HepG2 (cell line): ENCODE data around the gene LENEP. TPM values are rescaled to one million over a fixed set of nuclear protein-coding genes. Genes with fewer than 3 reads are reported as not detected.

ENCODE experiments used
- ATRX ChIP-seq: sonication (generic); formaldehyde crosslinking; IDR thresholded peaks from 2 replicates; pipeline ENCODE4 v1.4.0; 2020; ENCODE audit warnings: missing genetic modification reagents, borderline replicate concordance
- BCL6 ChIP-seq: IDR thresholded peaks from 2 replicates; pipeline ENCODE4 v1.6.1; 2016; ENCODE audit warnings: missing genetic modification reagents, missing compliant biosample characterization
- CBX1 ChIP-seq: IDR thresholded peaks from one replicate; pipeline ENCODE4 v1.6.1; 2016; ENCODE audit warnings: antibody characterized with exemption, low read depth
- EHMT2 ChIP-seq: fragments of 200-600 bp; sonication (generic); IDR thresholded peaks from 2 replicates; pipeline ENCODE4 v1.7.0; 2017; ENCODE audit warnings: antibody characterized with exemption, low read depth, low read length, borderline replicate concordance
- ETV5 ChIP-seq: IDR thresholded peaks from 2 replicates; pipeline ENCODE4 v1.6.1; 2018; ENCODE audit warnings: missing biosample characterization, missing genetic modification reagents, inconsistent platforms, borderline replicate concordance
- GATAD2A ChIP-seq: IDR thresholded peaks from 2 replicates; pipeline ENCODE4 v1.6.1; 2016
- GFI1 ChIP-seq: sonication (generic); formaldehyde crosslinking; IDR thresholded peaks from 2 replicates; pipeline ENCODE4 v1.5.0; 2020; ENCODE audit warnings: missing genetic modification reagents, mild to moderate bottlenecking, borderline replicate concordance
- MEIS2 ChIP-seq: sonication (generic); formaldehyde crosslinking; IDR thresholded peaks from 2 replicates; pipeline ENCODE4 v1.9.0; 2021; ENCODE audit warnings: mild to moderate bottlenecking, missing genetic modification reagents
- POLR2AphosphoS5 ChIP-seq: IDR thresholded peaks from 2 replicates; pipeline ENCODE4 v1.6.1; 2012; ENCODE audit warnings: low read depth, low read length
- REPIN1 ChIP-seq: sonication (generic); formaldehyde crosslinking; IDR thresholded peaks from 2 replicates; pipeline ENCODE4 v1.8.0; 2022; ENCODE audit warnings: missing genetic modification reagents, low read depth, mild to moderate bottlenecking, borderline replicate concordance
- SNAPC2 ChIP-seq: sonication (generic); formaldehyde crosslinking; IDR thresholded peaks from 2 replicates; pipeline ENCODE4 v1.8.1; 2022; ENCODE audit warnings: mild to moderate bottlenecking, missing genetic modification reagents
- ZBTB38 ChIP-seq: sonication (generic); formaldehyde crosslinking; IDR thresholded peaks from 2 replicates; pipeline ENCODE4 v1.5.1; 2020; ENCODE audit warnings: mild to moderate bottlenecking, missing genetic modification reagents
- ZBTB7B ChIP-seq: sonication (generic); formaldehyde crosslinking; IDR thresholded peaks from 2 replicates; pipeline ENCODE4 v1.4.0; 2020; ENCODE audit warnings: missing genetic modification reagents
- ZNF235 ChIP-seq: sonication (generic); formaldehyde crosslinking; IDR thresholded peaks from 2 replicates; pipeline ENCODE4 v1.8.1; 2023; ENCODE audit warnings: mild to moderate bottlenecking, missing genetic modification reagents, borderline replicate concordance
- ZNF557 ChIP-seq: sonication (generic); formaldehyde crosslinking; IDR thresholded peaks from 2 replicates; pipeline ENCODE4 v1.4.0; 2020; ENCODE audit warnings: missing genetic modification reagents
- ZNF563 ChIP-seq: sonication (generic); formaldehyde crosslinking; IDR thresholded peaks from 2 replicates; pipeline ENCODE4 v1.8.0; 2022; ENCODE audit warnings: mild to moderate bottlenecking, moderate library complexity, missing genetic modification reagents
- ZNF570 ChIP-seq: sonication (generic); formaldehyde crosslinking; IDR thresholded peaks from 2 replicates; pipeline ENCODE4 v1.4.0; 2020; ENCODE audit warnings: mild to moderate bottlenecking, missing genetic modification reagents, borderline replicate concordance
- ZNF772 ChIP-seq: sonication (generic); formaldehyde crosslinking; IDR thresholded peaks from 2 replicates; pipeline ENCODE4 v1.5.0; 2020; ENCODE audit warnings: mild to moderate bottlenecking, missing genetic modification reagents
- ZNF83 ChIP-seq: sonication (generic); formaldehyde crosslinking; IDR thresholded peaks from 2 replicates; pipeline ENCODE4 v1.4.0; 2020; ENCODE audit warnings: missing genetic modification reagents, mild to moderate bottlenecking, borderline replicate concordance
- ZNF841 ChIP-seq: sonication (generic); formaldehyde crosslinking; IDR thresholded peaks from 2 replicates; pipeline ENCODE4 v1.8.1; 2023; ENCODE audit warnings: missing genetic modification reagents, borderline replicate concordance
- ZNF883 ChIP-seq: sonication (generic); formaldehyde crosslinking; IDR thresholded peaks from 2 replicates; pipeline ENCODE4 v1.5.1; 2020; ENCODE audit warnings: mild to moderate bottlenecking, missing genetic modification reagents; ENCODE audit errors: not compliant biosample characterization
- ZSCAN12 ChIP-seq: sonication (generic); formaldehyde crosslinking; IDR thresholded peaks from 2 replicates; pipeline ENCODE4 v1.9.0; 2021; ENCODE audit warnings: mild to moderate bottlenecking, missing genetic modification reagents
- polyA plus RNA-seq, 8 experiments: library from polyadenylated mRNA; depleted of rRNA in 3 of 8; stranded (reverse) in 7 of 8; unstranded in 1 of 8; fragments of >200 nt; fragmentation: Illumina TruSeq in 4 of 8; extraction: Trizol in 4 of 8; gene quantifications; 2 replicates each; pipeline versions ENCODE4 v1.2.1 to v1.2.3, GENCODE V29; 2011 to 2016; ENCODE audit warnings: low read depth in 4 of 8, missing spikeins in 1 of 8, mixed read lengths in 1 of 8; ENCODE audit not compliant: insufficient read depth in 1 of 8
- total RNA-seq, 5 experiments: library from RNA; depleted of rRNA; stranded (reverse); fragments of >200 nt; fragmentation: Illumina TruSeq; extraction: Trizol; gene quantifications; 2 replicates each; pipeline ENCODE4 v1.2.3, GENCODE V29; 2016; ENCODE audit warnings: low read depth in 1 of 5
- TF ChIP-seq, protein P1 (sequence below): IDR thresholded peaks from 2 replicates; pipeline ENCODE4 v1.6.1; 2012; ENCODE audit warnings: low read depth, low read length, improper control_type of control experiment
- TF ChIP-seq, protein P2 (sequence below): sonication (generic); formaldehyde crosslinking; IDR thresholded peaks from 2 replicates; pipeline ENCODE4 v1.5.1; 2020; ENCODE audit warnings: missing genetic modification reagents, mild to moderate bottlenecking, borderline replicate concordance
- TF ChIP-seq, protein P3 (sequence below): sonication (generic); formaldehyde crosslinking; IDR thresholded peaks from 2 replicates; pipeline ENCODE4 v1.4.0; 2020; ENCODE audit warnings: low read depth, missing genetic modification reagents

LENEP gene
- total and polyA plus RNA-seq, 2 of the 13 experiments (the other 11 are each of a cell fraction or from before 2014, with no cell fraction given) = 0.29 TPM; not detected in 1

DNA sequence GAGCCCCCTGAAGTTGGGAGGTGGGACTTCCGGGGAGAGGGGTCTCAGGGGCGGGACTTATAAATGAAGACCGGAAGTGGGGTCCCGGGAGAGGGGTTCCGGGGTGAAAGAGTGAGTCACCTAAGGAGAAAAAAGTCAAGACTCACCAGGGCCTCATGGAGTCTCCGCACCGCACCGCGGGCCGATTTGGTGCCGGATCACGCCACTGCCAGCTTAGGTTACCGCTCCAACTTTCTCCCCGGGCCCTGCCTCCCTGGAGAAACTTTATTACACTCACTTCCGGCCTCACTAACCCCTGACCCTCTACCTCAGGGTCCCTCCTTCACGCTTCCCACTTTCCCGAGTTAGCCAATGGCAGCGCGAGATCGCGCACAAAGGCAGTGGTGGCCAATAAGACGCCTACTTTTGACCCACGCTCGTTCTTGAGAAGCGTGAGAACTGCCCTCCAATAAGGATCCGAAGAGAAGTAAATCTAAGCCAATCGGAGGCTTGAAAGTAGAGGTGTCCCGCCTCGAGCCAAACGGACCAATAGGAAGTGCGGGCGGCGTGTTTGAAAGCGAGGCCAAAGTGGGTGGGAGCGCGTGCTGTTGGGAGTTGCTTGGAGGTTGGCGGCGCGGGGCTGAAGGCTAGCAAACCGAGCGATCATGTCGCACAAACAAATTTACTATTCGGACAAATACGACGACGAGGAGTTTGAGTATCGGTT is 19.1 kb upstream of the LENEP start, which contains the start of gene CKS1B (continued):
- no peak for TF ChIP-seq ZBTB38 (CRISPR knock-in tag)
- TF ChIP-seq ZNF772 (CRISPR knock-in tag) = no peak
- peak; percentile 58; the same call in 1 of the 2 replicates for TF ChIP-seq ETV5
- TF ChIP-seq ZNF235 (CRISPR knock-in tag) = no peak
- TF ChIP-seq GATAD2A (CRISPR knock-in tag) = no peak
- no peak for TF ChIP-seq EHMT2
- peak; percentile 31; the same call in 1 of the 2 replicates for TF ChIP-seq MEIS2 (CRISPR knock-in tag)
- TF ChIP-seq ZNF570 (CRISPR knock-in tag) = no peak
- 0 out of 2 replicates have a peak, but pooled peaks have one; percentile 26 for TF ChIP-seq POLR2AphosphoS5
- TF ChIP-seq, protein P1, sequence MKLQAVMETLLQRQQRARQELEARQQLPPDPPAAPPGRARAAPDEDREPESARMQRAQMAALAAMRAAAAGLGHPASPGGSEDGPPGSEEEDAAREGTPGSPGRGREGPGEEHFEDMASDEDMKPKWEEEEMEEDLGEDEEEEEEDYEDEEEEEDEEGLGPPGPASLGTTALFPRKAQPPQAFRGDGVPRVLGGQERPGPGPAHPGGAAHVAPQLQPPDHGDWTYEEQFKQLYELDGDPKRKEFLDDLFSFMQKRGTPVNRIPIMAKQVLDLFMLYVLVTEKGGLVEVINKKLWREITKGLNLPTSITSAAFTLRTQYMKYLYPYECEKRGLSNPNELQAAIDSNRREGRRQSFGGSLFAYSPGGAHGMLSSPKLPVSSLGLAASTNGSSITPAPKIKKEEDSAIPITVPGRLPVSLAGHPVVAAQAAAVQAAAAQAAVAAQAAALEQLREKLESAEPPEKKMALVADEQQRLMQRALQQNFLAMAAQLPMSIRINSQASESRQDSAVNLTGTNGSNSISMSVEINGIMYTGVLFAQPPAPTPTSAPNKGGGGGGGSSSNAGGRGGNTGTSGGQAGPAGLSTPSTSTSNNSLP = no peak
- TF ChIP-seq ZNF83 (CRISPR knock-in tag) = no peak
- 0 out of 2 replicates have a peak, but pooled peaks have one; percentile 26 for TF ChIP-seq ZNF841 (CRISPR knock-in tag)
- TF ChIP-seq ATRX (CRISPR knock-in tag) = no peak
- peak; percentile 43; the same call in 1 of the 2 replicates for TF ChIP-seq SNAPC2
- no peak; the same call in 1 of the 2 replicates for TF ChIP-seq ZSCAN12 (CRISPR knock-in tag)
- TF ChIP-seq ZNF563 (CRISPR knock-in tag) = peak; percentile 66; the same call in 1 of the 2 replicates
- peak; percentile 49 for TF ChIP-seq ZBTB7B (CRISPR knock-in tag)
- peak; percentile 20 for TF ChIP-seq CBX1
- TF ChIP-seq, protein P2, sequence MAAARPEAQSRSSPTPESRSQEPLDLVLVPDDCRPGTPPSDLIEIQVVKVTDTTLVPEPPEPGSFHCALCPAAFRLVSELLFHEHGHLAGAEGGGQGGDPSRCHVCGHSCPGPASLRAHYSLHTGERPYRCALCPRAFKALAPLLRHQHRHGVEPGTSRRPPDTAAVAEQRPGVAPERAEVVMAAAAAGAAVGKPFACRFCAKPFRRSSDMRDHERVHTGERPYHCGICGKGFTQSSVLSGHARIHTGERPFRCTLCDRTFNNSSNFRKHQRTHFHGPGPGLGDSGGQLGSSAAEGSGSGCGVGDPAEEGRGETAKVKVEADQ = no peak
- TF ChIP-seq REPIN1 (CRISPR knock-in tag) = peak; percentile 80; the same call in 1 of the 2 replicates
- TF ChIP-seq ZNF557 = no peak
- no peak for TF ChIP-seq GFI1 (CRISPR knock-in tag)
- TF ChIP-seq BCL6 (CRISPR knock-in tag) = no peak
- TF ChIP-seq, protein P3, sequence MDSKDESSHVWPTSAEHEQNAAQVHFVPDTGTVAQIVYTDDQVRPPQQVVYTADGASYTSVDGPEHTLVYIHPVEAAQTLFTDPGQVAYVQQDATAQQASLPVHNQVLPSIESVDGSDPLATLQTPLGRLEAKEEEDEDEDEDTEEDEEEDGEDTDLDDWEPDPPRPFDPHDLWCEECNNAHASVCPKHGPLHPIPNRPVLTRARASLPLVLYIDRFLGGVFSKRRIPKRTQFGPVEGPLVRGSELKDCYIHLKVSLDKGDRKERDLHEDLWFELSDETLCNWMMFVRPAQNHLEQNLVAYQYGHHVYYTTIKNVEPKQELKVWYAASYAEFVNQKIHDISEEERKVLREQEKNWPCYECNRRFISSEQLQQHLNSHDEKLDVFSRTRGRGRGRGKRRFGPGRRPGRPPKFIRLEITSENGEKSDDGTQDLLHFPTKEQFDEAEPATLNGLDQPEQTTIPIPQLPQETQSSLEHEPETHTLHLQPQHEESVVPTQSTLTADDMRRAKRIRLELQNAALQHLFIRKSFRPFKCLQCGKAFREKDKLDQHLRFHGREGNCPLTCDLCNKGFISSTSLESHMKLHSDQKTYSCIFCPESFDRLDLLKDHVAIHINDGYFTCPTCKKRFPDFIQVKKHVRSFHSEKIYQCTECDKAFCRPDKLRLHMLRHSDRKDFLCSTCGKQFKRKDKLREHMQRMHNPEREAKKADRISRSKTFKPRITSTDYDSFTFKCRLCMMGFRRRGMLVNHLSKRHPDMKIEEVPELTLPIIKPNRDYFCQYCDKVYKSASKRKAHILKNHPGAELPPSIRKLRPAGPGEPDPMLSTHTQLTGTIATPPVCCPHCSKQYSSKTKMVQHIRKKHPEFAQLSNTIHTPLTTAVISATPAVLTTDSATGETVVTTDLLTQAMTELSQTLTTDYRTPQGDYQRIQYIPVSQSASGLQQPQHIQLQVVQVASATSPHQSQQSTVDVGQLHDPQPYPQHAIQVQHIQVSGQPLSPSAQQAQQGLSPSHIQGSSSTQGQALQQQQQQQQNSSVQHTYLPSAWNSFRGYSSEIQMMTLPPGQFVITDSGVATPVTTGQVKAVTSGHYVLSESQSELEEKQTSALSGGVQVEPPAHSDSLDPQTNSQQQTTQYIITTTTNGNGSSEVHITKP (CRISPR knock-in tag) = no peak
- no peak for TF ChIP-seq ZNF883 (CRISPR knock-in tag)
